Astrocyte (in vitro differentiated cells and primary cell): ENCODE measurements around the gene PALMD.

Source experiments
- CTCF ChIP-seq: IDR thresholded peaks from 2 replicates; pipeline ENCODE4 v1.5.1; 2011; ENCODE audit warnings: low read depth, mild to moderate bottlenecking, inconsistent platforms, low read length, moderate library complexity; ENCODE audit not compliant: insufficient read depth
- EZH2 ChIP-seq: IDR thresholded peaks from 2 replicates; pipeline ENCODE4 v1.6.1; 2012; ENCODE audit warnings: mild to moderate bottlenecking, low read length, inconsistent platforms; ENCODE audit not compliant: insufficient read depth

GRCh38 chr1:99646868-99647267 lies 955 bp downstream of the PALMD start:
- TF ChIP-seq CTCF (no peak), EZH2 (no peak)
